MM.1S (cell line): ENCODE results near the gene DPPA5.

Experiments used
- CTCF ChIP-seq: fragments of 300-600 bp; sonication (generic); IDR thresholded peaks from 2 replicates; pipeline ENCODE4 v1.5.1; 2016; ENCODE audit warnings: antibody characterized with exemption, low read length, mixed read lengths
- EZH2 ChIP-seq: fragments of 300-600 bp; sonication (generic); optimal IDR thresholded peaks from 2 replicates; pipeline ENCODE3; 2017; ENCODE audit warnings: low read depth, mild to moderate bottlenecking, antibody characterized with exemption, low read length, mixed read lengths

DNA sequence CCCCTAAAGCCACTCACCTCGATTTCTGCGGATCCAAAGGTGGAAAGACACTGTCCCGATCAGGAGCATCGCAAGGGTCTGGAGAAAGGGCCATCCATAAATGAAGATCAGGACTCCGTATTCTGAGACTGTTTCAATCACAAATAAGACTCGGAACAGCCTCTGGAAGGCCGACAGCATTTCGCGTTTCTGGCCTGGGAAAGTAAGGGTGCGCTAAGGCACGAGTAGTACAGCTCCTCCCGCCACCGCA is 44.6 kb downstream of the DPPA5 start:
- TF ChIP-seq CTCF (no peak), EZH2 (no peak)
